NB4 (cell line): ENCODE data around the gene NAA35.

Source experiments
- POLR2A ChIP-seq: IDR thresholded peaks from 2 replicates; pipeline ENCODE4 v1.6.1; 2011; ENCODE audit warnings: mild to moderate bottlenecking; ENCODE audit not compliant: insufficient read length; ENCODE audit errors: extremely low read depth
- TF ChIP-seq, protein P1 (sequence below): IDR thresholded peaks from one replicate; pipeline ENCODE4 v1.5.1; 2012; ENCODE audit warnings: low read depth, low read length
- TF ChIP-seq, protein P2 (sequence below): IDR thresholded peaks from 2 replicates; pipeline ENCODE4 v1.6.1; 2011; ENCODE audit warnings: low read depth, low read length

- TF ChIP-seq, protein P1, sequence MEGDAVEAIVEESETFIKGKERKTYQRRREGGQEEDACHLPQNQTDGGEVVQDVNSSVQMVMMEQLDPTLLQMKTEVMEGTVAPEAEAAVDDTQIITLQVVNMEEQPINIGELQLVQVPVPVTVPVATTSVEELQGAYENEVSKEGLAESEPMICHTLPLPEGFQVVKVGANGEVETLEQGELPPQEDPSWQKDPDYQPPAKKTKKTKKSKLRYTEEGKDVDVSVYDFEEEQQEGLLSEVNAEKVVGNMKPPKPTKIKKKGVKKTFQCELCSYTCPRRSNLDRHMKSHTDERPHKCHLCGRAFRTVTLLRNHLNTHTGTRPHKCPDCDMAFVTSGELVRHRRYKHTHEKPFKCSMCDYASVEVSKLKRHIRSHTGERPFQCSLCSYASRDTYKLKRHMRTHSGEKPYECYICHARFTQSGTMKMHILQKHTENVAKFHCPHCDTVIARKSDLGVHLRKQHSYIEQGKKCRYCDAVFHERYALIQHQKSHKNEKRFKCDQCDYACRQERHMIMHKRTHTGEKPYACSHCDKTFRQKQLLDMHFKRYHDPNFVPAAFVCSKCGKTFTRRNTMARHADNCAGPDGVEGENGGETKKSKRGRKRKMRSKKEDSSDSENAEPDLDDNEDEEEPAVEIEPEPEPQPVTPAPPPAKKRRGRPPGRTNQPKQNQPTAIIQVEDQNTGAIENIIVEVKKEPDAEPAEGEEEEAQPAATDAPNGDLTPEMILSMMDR, result no peak
- TF ChIP-seq, protein P2, sequence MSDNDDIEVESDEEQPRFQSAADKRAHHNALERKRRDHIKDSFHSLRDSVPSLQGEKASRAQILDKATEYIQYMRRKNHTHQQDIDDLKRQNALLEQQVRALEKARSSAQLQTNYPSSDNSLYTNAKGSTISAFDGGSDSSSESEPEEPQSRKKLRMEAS, result no peak
- no peak for TF ChIP-seq POLR2A
These were observed 106.0 kb downstream of the NAA35 start for GRCh38 chr9:86046930-86047341.
